ENCODE results near the gene MGST3.
"Not testable (repeated sequence)": the region's sequence is repeated elsewhere in the genome, so short reads cannot be mapped to it uniquely, and the experiment has no call there.

Gene MGST3

GRCh38 chr1:165671526-165671925 is 40.5 kb downstream of the MGST3 start:
- no peak for DNase-seq (ENCODE audit: low read depth)
- no peak overlapping the region for H3K4me3 ChIP-seq (ENCODE audit: low read depth, low read length)
- no peak for TF ChIP-seq CTCF (IDR thresholded peaks at IDR 0.05; ENCODE audit: insufficient read depth, low read depth, low read length, missing control alignments)

- H3K4me3 ChIP-seq (ENCODE audit: low read depth, low read length), result no peak overlapping the region
- no peak for TF ChIP-seq CTCF (IDR thresholded peaks at IDR 0.05; ENCODE audit: insufficient read depth, low read depth, low read length, missing control alignments)
- no peak for DNase-seq (ENCODE audit: low read depth)
Measured at GRCh38 chr1:165674599-165674998, 43.6 kb downstream of the MGST3 start.

DNA sequence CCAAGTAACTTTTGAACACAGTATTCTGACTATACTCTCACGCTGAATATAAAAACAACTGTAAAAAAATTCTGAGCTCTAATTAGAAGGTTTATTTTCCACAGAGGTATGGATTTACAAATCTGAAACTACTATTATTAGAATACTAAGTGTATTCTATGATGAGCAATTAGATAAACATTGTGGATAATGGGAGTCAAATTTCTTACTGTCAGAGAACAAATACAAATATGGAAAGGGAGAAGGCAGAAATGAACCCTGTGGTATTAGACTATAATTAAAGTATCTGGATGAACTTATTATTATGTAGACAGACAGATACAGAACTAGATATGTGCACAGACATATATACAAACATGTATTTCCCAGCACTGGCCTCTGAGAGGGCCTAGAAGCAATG is 44.8 kb downstream of the MGST3 start:
- H3K4me3 ChIP-seq (ENCODE audit: low read depth, low read length), result no peak overlapping the region
- no peak for TF ChIP-seq CTCF (IDR thresholded peaks at IDR 0.05; ENCODE audit: insufficient read depth, low read depth, low read length, missing control alignments)
- DNase-seq (ENCODE audit: low read depth), result no peak

DNA sequence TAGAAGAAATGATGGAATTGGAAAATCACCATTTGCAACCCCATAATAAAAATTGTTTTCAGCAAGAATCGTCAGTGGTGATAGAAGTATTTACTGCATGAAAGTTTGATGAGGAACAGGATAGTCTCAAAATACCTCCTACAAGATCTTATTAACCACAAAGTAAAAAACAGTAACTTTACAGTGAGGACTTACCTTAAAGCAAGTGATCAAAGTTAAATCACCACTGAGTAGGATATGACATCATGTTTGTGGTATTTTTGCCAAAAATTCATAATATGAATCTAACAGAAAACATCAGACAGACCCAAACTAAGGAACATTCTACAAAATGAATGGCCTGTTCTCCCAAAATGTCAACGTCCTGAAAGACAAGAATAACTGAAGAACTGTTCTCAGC is 47.5 kb downstream of the MGST3 start:
- TF ChIP-seq CTCF (IDR thresholded peaks at IDR 0.05; ENCODE audit: insufficient read depth, low read depth, low read length, missing control alignments), result no peak
- H3K4me3 ChIP-seq (ENCODE audit: low read depth, low read length), result no peak overlapping the region
- no peak for DNase-seq (ENCODE audit: low read depth)

DNA sequence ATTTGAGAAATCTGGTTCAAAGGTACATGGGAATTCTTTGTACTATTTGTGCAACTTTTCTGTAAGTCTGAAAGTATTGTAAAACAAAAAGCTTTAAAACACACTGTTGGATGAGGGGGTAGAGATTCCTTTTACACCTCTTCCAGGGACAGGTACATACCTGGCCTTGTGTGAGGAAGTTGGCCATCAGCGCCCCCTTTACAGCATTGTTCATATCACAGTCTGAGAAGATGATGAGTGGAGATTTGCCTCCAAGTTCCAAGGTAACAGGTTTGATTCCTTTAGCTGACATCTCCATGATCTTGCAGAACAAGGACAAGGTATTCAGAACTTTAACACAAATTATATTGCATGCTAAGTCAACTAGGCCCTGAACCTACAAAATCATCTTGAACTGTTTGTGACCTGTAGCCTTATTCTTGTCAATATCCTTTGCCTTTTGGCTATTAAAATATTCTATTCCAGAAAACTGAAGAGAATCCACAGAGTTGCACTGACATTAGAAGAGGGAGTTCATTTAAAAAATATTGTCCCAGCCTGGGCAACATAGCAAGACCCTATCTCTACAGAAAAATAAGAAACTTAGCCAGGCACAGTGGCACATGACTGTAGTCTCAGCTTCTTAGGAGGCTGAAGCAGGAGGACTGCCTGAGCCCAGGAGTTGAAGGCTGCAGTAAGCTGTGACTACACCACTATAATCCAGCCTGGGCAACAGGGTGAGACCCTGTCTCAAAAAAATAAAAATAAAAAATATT is 48.4 kb downstream of the MGST3 start:
- no peak for TF ChIP-seq CTCF (IDR thresholded peaks at IDR 0.05; ENCODE audit: insufficient read depth, low read depth, low read length, missing control alignments)
- no peak overlapping the region for H3K4me3 ChIP-seq (ENCODE audit: low read depth, low read length)
- DNase-seq (ENCODE audit: low read depth), result no peak

DNA sequence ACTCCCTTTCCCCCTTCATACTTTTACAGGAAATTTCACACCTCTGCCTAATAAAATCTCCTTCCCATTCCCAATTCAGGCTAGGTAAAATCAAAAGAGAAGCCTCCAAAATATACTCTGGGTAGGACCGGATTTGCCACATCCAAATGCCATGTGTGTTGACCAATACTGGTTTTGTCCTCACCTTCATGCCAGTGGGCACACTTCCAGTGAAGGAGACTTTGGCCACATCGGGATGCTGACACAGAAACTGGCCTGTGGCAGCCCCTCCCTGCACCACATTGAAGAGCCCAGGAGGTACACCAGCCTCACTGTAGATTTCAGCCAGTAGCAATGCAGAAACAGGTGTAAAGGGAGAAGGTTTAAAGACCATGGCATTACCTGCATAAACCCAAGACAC is 49.3 kb downstream of the MGST3 start:
- H3K4me3 ChIP-seq (ENCODE audit: low read depth, low read length), result no peak overlapping the region
- no peak for DNase-seq (ENCODE audit: low read depth)
- no peak for TF ChIP-seq CTCF (IDR thresholded peaks at IDR 0.05; ENCODE audit: insufficient read depth, low read depth, low read length, missing control alignments)

- not testable (repeated sequence) for DNase-seq (ENCODE audit: low read depth); H3K4me3 ChIP-seq (ENCODE audit: low read depth, low read length)
Measured at GRCh38 chr1:165680773-165681172, 49.7 kb downstream of the MGST3 start.
